ENCODE data around the gene COL12A1. TPM values are rescaled to one million over a fixed set of nuclear protein-coding genes. Genes with fewer than 3 reads are reported as not detected.

The COL12A1 gene
- 100 to 1,000 TPM in 1 of 4 donors, 10 to 100 TPM in 3; 15.6 to 131 (median 34.3) TPM for total RNA-seq

DNA sequence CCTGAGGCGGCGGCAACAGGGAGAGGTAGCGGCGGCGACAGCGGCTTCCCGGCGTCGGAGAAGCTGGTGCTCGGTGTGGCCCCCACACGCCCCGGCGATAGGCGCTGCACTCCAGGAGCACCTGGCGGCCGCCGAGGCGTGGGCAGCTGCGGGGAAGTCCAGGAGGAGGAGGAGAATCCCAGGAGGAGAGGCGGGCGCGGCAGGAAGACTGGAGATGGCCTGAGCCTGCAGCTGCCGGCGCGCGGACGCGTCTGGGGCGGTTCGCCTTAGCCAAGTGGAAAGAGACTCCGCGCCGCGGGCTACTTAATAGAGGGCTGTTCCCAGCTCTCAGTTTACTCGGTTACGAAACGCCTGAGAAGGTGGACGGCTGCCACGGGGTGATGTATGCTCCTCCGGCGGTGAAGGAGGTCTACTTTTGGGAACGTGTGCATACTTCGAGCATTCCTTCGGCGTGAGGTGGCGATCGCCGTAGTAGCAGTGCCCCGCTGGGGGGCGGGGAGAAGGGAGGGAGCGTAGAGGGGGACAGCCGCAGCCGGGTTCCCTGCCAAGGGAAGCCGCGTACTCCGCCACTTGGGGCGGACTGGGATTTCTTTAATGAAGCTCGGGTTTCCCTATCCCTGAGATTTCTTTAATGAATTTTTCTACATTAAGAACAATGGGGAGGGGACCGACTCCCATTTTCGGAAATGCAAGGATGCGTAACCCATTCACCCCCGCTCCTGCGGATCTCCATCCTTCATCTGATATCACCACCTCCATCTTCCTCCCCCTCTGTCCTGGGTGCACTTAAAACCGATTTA lies at the start of gene COL12A1:
TSS of gene COL12A1 (minus strand) at position 278 of the 800 bp plus-strand sequence. CDS start 3,261 bp downstream, outside the sequence.
- Histone ChIP-seq H3K27me3 (peaks cover 0 to 76% (median 3%) of the 10 kb centered on the region in 4 donors), H3K27ac (peak within 1 kb of the TSS; percentile 64 to 93 (median 84)), H3K4me3 (peak within 1 kb of the TSS; percentile 39 to 71 (median 55)), H3K36me3 (no peaks in the 10 kb centered on the region), H3K4me1 (peaks cover 9 to 78% (median 26%) of the 10 kb centered on the region in 3 donors), H3K9me3 (no peaks in the 10 kb centered on the region)
- DNase-seq = peak; percentile 22
- 1% methylated on average over 18 to 36 of the region's 64 CpGs for WGBS, 2 donors
- intact Hi-C loops (cut with DNase I) = loop anchor here (10.0 kb wide), 3 partner anchors 801 to 1231 kb away; no protein-coding TSS in a partner anchor
- TF ChIP-seq CTCF (IDR thresholded peaks at IDR 0.05) (no peak), POLR2A (IDR thresholded peaks at IDR 0.05) (peak in 2 of 4 donors; percentile 53 to 67)

GRCh38 chr6:75250552-75250951 lies 44.7 kb upstream of the COL12A1 start:
- no peak for TF ChIP-seq POLR2A (IDR thresholded peaks at IDR 0.05)
- TF ChIP-seq CTCF (IDR thresholded peaks at IDR 0.05) = no peak
- no peaks in the 10 kb centered on the region for H3K27me3 ChIP-seq
- no peaks in the 10 kb centered on the region for H3K4me1 ChIP-seq
- no peak for DNase-seq
- peaks cover 0 to 34% (median 6%) of the 10 kb centered on the region in 3 donors for H3K36me3 ChIP-seq
- no peaks in the 10 kb centered on the region for H3K9me3 ChIP-seq
- H3K27ac ChIP-seq = no peak overlapping the region
- intact Hi-C loops (cut with DNase I) = no loop called here
- WGBS, 2 donors = 61 to 75% methylated on average over 2 of the region's 2 CpGs
- no peak overlapping the region for H3K4me3 ChIP-seq

- Histone ChIP-seq H3K27me3 (no peaks in the 10 kb centered on the region), H3K27ac (no peak overlapping the region), H3K9me3 (no peaks in the 10 kb centered on the region), H3K4me3 (no peak overlapping the region), H3K4me1 (no peaks in the 10 kb centered on the region), H3K36me3 (peaks cover 0 to 27% (median 0%) of the 10 kb centered on the region in 3 donors)
- TF ChIP-seq POLR2A (IDR thresholded peaks at IDR 0.05) = no peak
- no peak for TF ChIP-seq CTCF (IDR thresholded peaks at IDR 0.05)
- intact Hi-C loops (cut with DNase I) = no loop called here
- DNase-seq = no peak
Observed at GRCh38 chr6:75249837-75250236, 44.0 kb upstream of the COL12A1 start.

DNA sequence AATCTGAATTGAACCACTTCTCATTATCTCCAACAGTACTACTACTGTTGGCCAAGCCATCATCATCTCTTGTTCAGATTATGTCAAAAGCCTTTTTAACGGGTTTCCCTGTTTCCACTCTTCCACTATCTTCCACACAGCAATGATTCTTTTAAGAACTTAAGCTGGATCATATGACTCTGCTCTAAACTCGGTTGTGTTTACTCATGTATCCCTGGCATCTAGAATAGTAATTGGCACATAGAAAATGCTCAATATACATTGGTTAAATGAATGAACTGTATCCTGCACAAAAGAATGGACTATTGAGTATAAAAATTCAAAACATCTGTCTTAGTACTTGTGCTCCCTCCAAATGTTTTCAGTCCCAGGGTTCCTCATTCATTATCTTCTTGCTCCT lies 40.5 kb upstream of the COL12A1 start:
- Histone ChIP-seq H3K4me3 (no peak overlapping the region), H3K9me3 (no peaks in the 10 kb centered on the region), H3K36me3 (peaks cover 0 to 8% (median 0%) of the 10 kb centered on the region in 3 donors), H3K27me3 (no peaks in the 10 kb centered on the region), H3K27ac (no peak overlapping the region), H3K4me1 (peaks cover 4 to 24% (median 11%) of the 10 kb centered on the region in 3 donors)
- DNase-seq = no peak
- TF ChIP-seq CTCF (IDR thresholded peaks at IDR 0.05) = no peak
- TF ChIP-seq POLR2A (IDR thresholded peaks at IDR 0.05) = no peak
- WGBS, 2 donors = 36 to 58% methylated on average over 2 of the region's 2 CpGs
- intact Hi-C loops (cut with DNase I) = no loop called here

DNA sequence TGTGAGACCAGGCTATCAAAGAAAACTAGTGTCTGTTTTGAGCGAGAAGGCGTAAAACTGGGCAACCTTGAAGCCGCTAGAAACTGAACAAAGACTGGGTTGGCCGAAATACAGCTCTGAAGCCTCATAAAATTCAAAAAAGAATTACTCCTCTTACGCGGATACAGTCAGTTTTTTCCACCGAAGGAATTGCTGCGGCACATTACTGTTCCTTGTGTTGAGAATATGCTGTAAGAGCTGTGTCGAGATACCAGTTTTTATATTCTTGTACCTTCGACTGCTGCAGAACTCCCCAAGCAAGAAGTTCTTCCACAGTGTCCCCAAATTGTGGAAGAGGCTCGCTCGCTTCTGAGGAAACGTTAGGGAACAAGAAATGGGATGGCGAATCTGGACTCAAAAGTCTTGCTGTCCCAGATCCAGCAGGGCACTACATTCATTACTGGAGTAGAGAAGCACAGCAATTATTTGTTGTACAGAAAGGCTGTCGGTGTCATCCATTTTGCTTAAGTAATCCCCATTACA lies 38.3 kb upstream of the COL12A1 start:
- no peak for TF ChIP-seq CTCF (IDR thresholded peaks at IDR 0.05)
- no peak for TF ChIP-seq POLR2A (IDR thresholded peaks at IDR 0.05)
- DNase-seq = no peak
- 14 to 16% methylated on average over 15 of the region's 15 CpGs for WGBS, 2 donors
- no peaks in the 10 kb centered on the region for H3K9me3 ChIP-seq
- H3K4me1 ChIP-seq = peaks cover 4 to 35% (median 17%) of the 10 kb centered on the region in 3 donors
- H3K27me3 ChIP-seq = no peaks in the 10 kb centered on the region
- peaks cover 0 to 29% (median 0%) of the 10 kb centered on the region in 3 donors for H3K36me3 ChIP-seq
- peak overlapping the region; percentile 48 to 96 (median 68) for H3K4me3 ChIP-seq
- H3K27ac ChIP-seq = peak overlapping the region; percentile 83 to 97 (median 93)
- intact Hi-C loops (cut with DNase I) = no loop called here
